Endothelial cell of umbilical vein (primary cell): Measurements from ENCODE around the gene AUTS2. TPM values are rescaled to one million over a fixed set of nuclear protein-coding genes. Genes with fewer than 3 reads are reported as not detected.

Experiments
- BruUV-seq: library from RNA; stranded (reverse); fragments of 400-500 nt; replicated peaks from 2 replicates; lab custom pipeline; 2021; lab: Mats Ljungman, UMichigan
- CTCF ChIA-PET: fragments of 300-600, 350-600 bp; sonication (Branson Sonifier 250); formaldehyde crosslinking; loops from one replicate; lab custom pipeline; 2021; ENCODE audit warnings: antibody characterized with exemption, inconsistent platforms; lab: Charles Lee
- POLR2A ChIA-PET: fragments of 300-600, 350-600 bp; sonication (Branson Sonifier 250); formaldehyde crosslinking; loops from one replicate; lab custom pipeline; 2021; ENCODE audit warnings: antibody characterized with exemption, inconsistent platforms; lab: Charles Lee
- DNase-seq: peaks from one replicate; pipeline ENCODE4 v3.0.0-alpha.2; 2011; ENCODE audit warnings: low read depth, low spot score
- FAIRE-seq: peaks from 2 replicates; lab custom pipeline; 2011; peaks lifted over from hg19 to GRCh38; lab: Jason Lieb, UNC
- H2AFZ ChIP-seq: 2 replicates; pipeline ENCODE4 v1.6.0; 2012; ENCODE audit warnings: low read depth, low read length, control low read depth, inconsistent platforms
- H3K27ac ChIP-seq: 2 replicates; pipeline ENCODE4 v1.5.1; 2011; ENCODE audit warnings: low read depth, mild to moderate bottlenecking, control low read depth, low read length, moderate library complexity; ENCODE audit not compliant: insufficient read depth
- H3K27me3 ChIP-seq, 2 experiments: 2 replicates each; pipeline versions ENCODE4 v1.6.0 to v1.6.1; 2011; ENCODE audit warnings: low read length in 2 of 2, mixed read lengths in 1 of 2; ENCODE audit not compliant: control insufficient read depth in 2 of 2, insufficient read depth in 2 of 2
- H3K36me3 ChIP-seq, 2 experiments: 2 replicates in 1 of 2; 3 replicates in 1 of 2; pipeline ENCODE4 v1.5.1; 2011; ENCODE audit warnings: low read length in 2 of 2, mild to moderate bottlenecking in 1 of 2, moderate library complexity in 1 of 2; ENCODE audit not compliant: control insufficient read depth in 2 of 2, insufficient read depth in 2 of 2; ENCODE audit errors: extremely low read depth in 1 of 2
- H3K4me1 ChIP-seq: 3 replicates; pipeline ENCODE4 v1.5.1; 2011; ENCODE audit warnings: mild to moderate bottlenecking, low read length; ENCODE audit not compliant: control insufficient read depth, insufficient read depth; ENCODE audit errors: extremely low read depth
- H3K4me2 ChIP-seq: 2 replicates; pipeline ENCODE4 v1.6.1; 2011; ENCODE audit warnings: low read length, control low read depth, mixed read lengths; ENCODE audit not compliant: insufficient read depth
- H3K4me3 ChIP-seq, 3 experiments: fragments of 200-600 bp in 1 of 3; sonication (generic), shearing (Covaris generic) in 1 of 3; replicated peaks in 1 of 3; 2 replicates each; pipeline ENCODE4 v1.5.1; 2011 to 2016; ENCODE audit warnings: control low read depth in 3 of 3, low read length in 3 of 3, mild to moderate bottlenecking in 2 of 3, inconsistent platforms in 1 of 3, low read depth in 1 of 3, moderate library complexity in 1 of 3; ENCODE audit not compliant: insufficient read depth in 1 of 3
- H3K79me2 ChIP-seq: 2 replicates; pipeline ENCODE4 v1.6.0; 2012; ENCODE audit warnings: low read length, inconsistent platforms; ENCODE audit not compliant: control insufficient read depth, insufficient read depth
- H3K9ac ChIP-seq: replicated peaks from 2 replicates; pipeline ENCODE3; 2011; ENCODE audit warnings: low read length, control low read depth; ENCODE audit not compliant: insufficient read depth; ENCODE audit errors: extremely low read depth
- H3K9me1 ChIP-seq: replicated peaks from 3 replicates; pipeline ENCODE4 v1.6.0; 2011; ENCODE audit warnings: mild to moderate bottlenecking, low read length; ENCODE audit not compliant: control insufficient read depth, insufficient read depth; ENCODE audit errors: extremely low read depth
- H3K9me3 ChIP-seq: replicated peaks from 2 replicates; pipeline ENCODE4 v1.5.1; 2012; ENCODE audit warnings: low read length, inconsistent platforms; ENCODE audit not compliant: control insufficient read depth, insufficient read depth
- H4K20me1 ChIP-seq: replicated peaks from 2 replicates; pipeline ENCODE3; 2011; ENCODE audit warnings: mild to moderate bottlenecking, low read length; ENCODE audit not compliant: control insufficient read depth, insufficient read depth; ENCODE audit errors: extremely low read depth
- CTCF ChIP-seq, 2 donors: IDR thresholded peaks; 1 replicate in 1 of 2; 2 replicates in 1 of 2; pipeline ENCODE4 v1.5.1; 2011; ENCODE audit warnings: low read length in 2 of 2, mild to moderate bottlenecking in 2 of 2, moderate library complexity in 2 of 2, control low read depth in 1 of 2, inconsistent platforms in 1 of 2, low read depth in 1 of 2; ENCODE audit not compliant: insufficient read depth in 1 of 2; ENCODE audit errors: extremely low read depth in 1 of 2
- EZH2 ChIP-seq: IDR thresholded peaks from 2 replicates; pipeline ENCODE4 v1.6.1; 2012; ENCODE audit warnings: borderline replicate concordance, low read depth, mild to moderate bottlenecking, moderate library complexity, low read length, inconsistent platforms; ENCODE audit not compliant: severe bottlenecking
- FOS ChIP-seq: IDR thresholded peaks from 2 replicates; pipeline ENCODE4 v1.6.1; 2011; ENCODE audit warnings: mild to moderate bottlenecking, low read length, moderate library complexity, borderline replicate concordance; ENCODE audit not compliant: insufficient read depth
- GATA2 ChIP-seq: IDR thresholded peaks from 2 replicates; pipeline ENCODE4 v1.7.0; 2011; ENCODE audit warnings: low read depth, mild to moderate bottlenecking, moderate library complexity, mixed read lengths, low read length; ENCODE audit not compliant: insufficient read length, insufficient read depth
- JUN ChIP-seq: IDR thresholded peaks from 2 replicates; pipeline ENCODE4 v1.6.1; 2011; ENCODE audit warnings: borderline replicate concordance, low read depth; ENCODE audit not compliant: insufficient read length, insufficient read depth
- MAX ChIP-seq: IDR thresholded peaks from 2 replicates; pipeline ENCODE4 v1.6.1; 2011; ENCODE audit not compliant: insufficient read depth, insufficient read length
- POLR2A ChIP-seq: IDR thresholded peaks from 2 replicates; pipeline ENCODE4 v1.6.1; 2012; ENCODE audit warnings: low read depth, mild to moderate bottlenecking, control low read depth, low read length
- POLR2AphosphoS5 ChIP-seq: IDR thresholded peaks from 2 replicates; pipeline ENCODE4 v1.6.1; 2012; ENCODE audit warnings: low read depth, mild to moderate bottlenecking, control low read depth, low read length, moderate library complexity; ENCODE audit not compliant: insufficient read depth
- dilution Hi-C: fragments of 300-500 bp; cut with MboI; formaldehyde crosslinking; loops from one replicate; pipeline ENCODE4 v1.15.0; 2019; ENCODE audit warnings: low sequenced_read_pairs; ENCODE audit not compliant: extremely low pct_ligation_motif_present
- intact Hi-C: fragments of 100-400 bp; cut with micrococcal nuclease; formaldehyde crosslinking; loops from one replicate; pipeline ENCODE4 v1.10.0; 2022
- polyA plus RNA-seq, 4 experiments: library from polyadenylated mRNA; depleted of rRNA in 3 of 4; stranded (reverse) in 3 of 4; unstranded in 1 of 4; fragments of >200 nt; gene quantifications; 2 replicates each; pipeline versions ENCODE4 v1.2.1 to v1.2.3, GENCODE V29; 2011 to 2012; ENCODE audit warnings: missing spikeins in 1 of 4
- total RNA-seq: library from RNA; stranded (reverse); gene quantifications from 2 replicates; pipeline ENCODE4 v1.2.3, GENCODE V29; 2021

The AUTS2 gene
- total and polyA plus RNA-seq, 2 donors (not counting 3 experiments of a cell fraction or from before 2014, with no cell fraction given) = 0.59 to 8.0 TPM

GRCh38 chr7:69864274-69864673 lies 266.0 kb downstream of the AUTS2 start:
- ChIA-PET CTCF (no interaction called here), POLR2A (no interaction called here)
- H2AFZ ChIP-seq = no peak overlapping the region
- H4K20me1 ChIP-seq = no peaks in the 10 kb centered on the region
- H3K27me3 ChIP-seq = no peaks in the 10 kb centered on the region
- DNase-seq (no peak), FAIRE-seq (no peak)
- H3K4me3 ChIP-seq = no peak overlapping the region
- dilution Hi-C loops (no loop called here), intact Hi-C loops (no loop called here)
- no peak overlapping the region for H3K9ac ChIP-seq
- H3K4me2 ChIP-seq = no peak overlapping the region
- H3K27ac ChIP-seq = no peak overlapping the region
- no peaks in the 10 kb centered on the region for H3K4me1 ChIP-seq
- TF ChIP-seq JUN = no peak
- TF ChIP-seq EZH2 = no peak
- no peak for TF ChIP-seq POLR2AphosphoS5
- TF ChIP-seq MAX = no peak
- no peak for TF ChIP-seq FOS
- TF ChIP-seq CTCF (IDR thresholded peaks at IDR 0.05; ENCODE audit: extremely low read depth in 1 of 2, insufficient read depth in 1 of 2, low read depth in 1 of 2, low read length in 2 of 2) = no peak
- TF ChIP-seq POLR2A = no peak
- no peak for TF ChIP-seq GATA2
- no peaks in the 10 kb centered on the region for H3K79me2 ChIP-seq
- H3K36me3 ChIP-seq = no peaks in the 10 kb centered on the region
- no TSS peak for BruUV-seq
- no peaks in the 10 kb centered on the region for H3K9me1 ChIP-seq
- H3K9me3 ChIP-seq = no peaks in the 10 kb centered on the region
